K562 (cell line): ENCODE measurements around the gene LMO4. TPM values are rescaled to one million over a fixed set of nuclear protein-coding genes. Genes with fewer than 3 reads are reported as not detected.

Experiments used
- CBFA2T3 ChIP-seq: fragments of 450-650 bp; IDR thresholded peaks from 2 replicates; pipeline ENCODE4 v1.6.1; 2017
- DMBX1 ChIP-seq: fragments of 250-450 bp; sonication (Bioruptor Pico); IDR thresholded peaks from 2 replicates; pipeline ENCODE4 v1.8.0; 2022; ENCODE audit warnings: inconsistent platforms, mild to moderate bottlenecking, moderate library complexity, borderline replicate concordance
- GABPB2 ChIP-seq: fragments of 250-450 bp; sonication (Bioruptor Pico); conservative IDR thresholded peaks from 2 replicates; pipeline ENCODE4 v1.5.1; 2021; ENCODE audit warnings: mild to moderate bottlenecking
- KLF16 ChIP-seq: IDR thresholded peaks from 2 replicates; pipeline ENCODE4 v1.6.1; 2016; ENCODE audit warnings: antibody characterized with exemption
- MCM5 ChIP-seq: fragments of 450-650 bp; IDR thresholded peaks from 2 replicates; pipeline ENCODE4 v1.6.1; 2016; ENCODE audit warnings: low read depth
- MYBL2 ChIP-seq, 2 experiments: fragments of 450-650 bp in 1 of 2; sonication (generic) in 1 of 2; formaldehyde crosslinking in 1 of 2; IDR thresholded peaks; 2 replicates each; pipeline versions ENCODE4 v1.6.1 to v1.8.1; 2017 to 2022; ENCODE audit warnings: borderline replicate concordance in 1 of 2, inconsistent platforms in 1 of 2, low read depth in 1 of 2, mild to moderate bottlenecking in 1 of 2, missing genetic modification reagents in 1 of 2, moderate library complexity in 1 of 2
- PTRF ChIP-seq: fragments of 450-650 bp; IDR thresholded peaks from 2 replicates; pipeline ENCODE4 v1.6.1; 2016; ENCODE audit warnings: mild to moderate bottlenecking, missing genetic modification characterization, missing compliant biosample characterization
- SOX6 ChIP-seq: fragments of 450-650 bp; IDR thresholded peaks from 2 replicates; pipeline ENCODE4 v1.6.1; 2014; ENCODE audit warnings: mild to moderate bottlenecking
- STAG1 ChIP-seq: sonication (generic); formaldehyde crosslinking; IDR thresholded peaks from 2 replicates; pipeline ENCODE4 v1.5.0; 2020; ENCODE audit warnings: missing genetic modification reagents, borderline replicate concordance
- TGIF2 ChIP-seq: sonication (generic); formaldehyde crosslinking; IDR thresholded peaks from 2 replicates; pipeline ENCODE4 v1.8.1; 2022; ENCODE audit warnings: mild to moderate bottlenecking, missing genetic modification reagents, moderate library complexity
- U2AF1 ChIP-seq: fragments of 200-400 bp; formaldehyde crosslinking; optimal IDR thresholded peaks from 2 replicates; pipeline ENCODE3; 2017; ENCODE audit warnings: mild to moderate bottlenecking, low read depth, low read length, moderate library complexity
- ZNF282 ChIP-seq: sonication (generic); formaldehyde crosslinking; IDR thresholded peaks from 2 replicates; pipeline ENCODE4 v1.8.1; 2023; ENCODE audit warnings: missing genetic modification reagents
- ZNF77 ChIP-seq: fragments of 250-450 bp; sonication (Bioruptor Pico); IDR thresholded peaks from 2 replicates; pipeline ENCODE4 v1.5.0; 2020
- polyA plus RNA-seq, 8 experiments: library from polyadenylated mRNA; depleted of rRNA in 4 of 8; stranded (reverse) in 5 of 8; unstranded in 3 of 8; fragments of >200 nt; fragmentation: Nextera tagmentation in 2 of 8; fragmentation: Illumina TruSeq in 1 of 8; extraction: Ambion mirVana in 2 of 8; extraction: Trizol in 1 of 8; gene quantifications; 2 replicates each; pipeline versions ENCODE4 v1.2.1 to v1.2.3, GENCODE V29; 2011 to 2014; ENCODE audit warnings: inconsistent platforms in 1 of 8, missing spikeins in 1 of 8
- total RNA-seq, 7 experiments: library from RNA; depleted of rRNA in 6 of 7; stranded (reverse); fragments of >200 nt in 6 of 7; fragmentation: Illumina TruSeq in 2 of 7; extraction: Trizol in 2 of 7; gene quantifications; 2 replicates each; pipeline versions ENCODE4 v1.2.1 to v1.2.3, GENCODE V29; 2011 to 2021; ENCODE audit warnings: low replicate concordance in 1 of 7
- TF ChIP-seq, protein P1 (sequence below): fragments of 450-650 bp; IDR thresholded peaks from 2 replicates; pipeline ENCODE4 v1.7.0; 2016; ENCODE audit warnings: borderline replicate concordance
- TF ChIP-seq, protein P2 (sequence below): sonication (generic); formaldehyde crosslinking; IDR thresholded peaks from 2 replicates; pipeline ENCODE4 v1.8.1; 2023; ENCODE audit warnings: mild to moderate bottlenecking, missing genetic modification reagents
- TF ChIP-seq, protein P3 (sequence below), 2 experiments: IDR thresholded peaks; 2 replicates each; pipeline ENCODE4 v1.6.1; 2011; ENCODE audit warnings: borderline replicate concordance in 1 of 2, control low read depth in 1 of 2, low read depth in 1 of 2, low read length in 1 of 2, mild to moderate bottlenecking in 1 of 2, mixed read lengths in 1 of 2, moderate library complexity in 1 of 2; ENCODE audit not compliant: insufficient read depth in 1 of 2, insufficient read length in 1 of 2, poor library complexity in 1 of 2, severe bottlenecking in 1 of 2; ENCODE audit errors: extremely low read depth in 1 of 2
- TF ChIP-seq, protein P4 (sequence below): fragments of 250-450 bp; sonication (Bioruptor Pico); IDR thresholded peaks from 2 replicates; pipeline ENCODE4 v1.5.0; 2021
- TF ChIP-seq, protein P5 (sequence below): fragments of 200-800 bp; sonication (Bioruptor generic); IDR thresholded peaks from 2 replicates; pipeline ENCODE4 v1.6.1; 2017; ENCODE audit warnings: missing genetic modification characterization, missing compliant biosample characterization

Gene LMO4
- total and polyA plus RNA-seq, 9 of the 15 experiments (the other 6 are each of a cell fraction or from before 2014, with no cell fraction given), result 3.1 to 35.3 (median 22.4) TPM

DNA sequence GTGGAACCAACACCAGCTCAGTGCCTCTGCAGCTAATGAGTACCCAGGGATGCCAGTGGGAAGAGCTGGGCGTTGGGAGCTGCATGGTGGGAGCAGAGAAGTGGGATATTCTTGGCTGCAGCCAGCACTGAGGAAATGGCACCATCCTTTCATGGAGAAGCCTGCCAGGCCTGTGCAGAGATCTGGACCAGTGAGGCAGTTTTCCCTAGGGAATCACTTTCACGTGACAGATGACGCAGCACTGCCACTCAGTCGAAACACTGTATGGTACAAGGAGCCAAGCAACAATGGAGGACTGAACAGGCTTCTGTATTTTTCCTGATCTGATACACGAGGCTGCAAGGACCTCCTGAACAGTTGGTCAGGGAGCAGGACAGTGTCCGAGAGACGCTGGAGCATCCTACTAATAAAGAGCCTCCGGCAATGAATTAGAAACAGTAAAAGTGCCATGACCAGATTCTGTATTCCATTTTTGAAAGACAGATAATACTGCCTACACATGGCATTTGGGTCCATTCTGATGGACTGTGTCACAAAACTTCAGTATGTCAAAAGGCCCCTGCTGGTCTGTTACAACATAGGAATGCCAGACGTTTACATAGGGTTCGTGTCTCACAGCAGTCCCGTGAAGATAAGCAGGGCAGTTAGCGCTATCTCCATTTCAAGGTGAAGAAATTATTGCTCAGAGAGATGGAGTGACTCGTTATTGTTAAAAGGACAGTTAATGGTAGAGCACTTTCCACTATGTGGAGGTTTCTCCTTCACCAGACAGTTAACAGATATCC, 44.0 kb upstream of the LMO4 start (continued):
- TF ChIP-seq, protein P1, sequence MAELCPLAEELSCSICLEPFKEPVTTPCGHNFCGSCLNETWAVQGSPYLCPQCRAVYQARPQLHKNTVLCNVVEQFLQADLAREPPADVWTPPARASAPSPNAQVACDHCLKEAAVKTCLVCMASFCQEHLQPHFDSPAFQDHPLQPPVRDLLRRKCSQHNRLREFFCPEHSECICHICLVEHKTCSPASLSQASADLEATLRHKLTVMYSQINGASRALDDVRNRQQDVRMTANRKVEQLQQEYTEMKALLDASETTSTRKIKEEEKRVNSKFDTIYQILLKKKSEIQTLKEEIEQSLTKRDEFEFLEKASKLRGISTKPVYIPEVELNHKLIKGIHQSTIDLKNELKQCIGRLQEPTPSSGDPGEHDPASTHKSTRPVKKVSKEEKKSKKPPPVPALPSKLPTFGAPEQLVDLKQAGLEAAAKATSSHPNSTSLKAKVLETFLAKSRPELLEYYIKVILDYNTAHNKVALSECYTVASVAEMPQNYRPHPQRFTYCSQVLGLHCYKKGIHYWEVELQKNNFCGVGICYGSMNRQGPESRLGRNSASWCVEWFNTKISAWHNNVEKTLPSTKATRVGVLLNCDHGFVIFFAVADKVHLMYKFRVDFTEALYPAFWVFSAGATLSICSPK, result no peak
- no peak for TF ChIP-seq STAG1 (CRISPR knock-in tag)
- TF ChIP-seq, protein P2, sequence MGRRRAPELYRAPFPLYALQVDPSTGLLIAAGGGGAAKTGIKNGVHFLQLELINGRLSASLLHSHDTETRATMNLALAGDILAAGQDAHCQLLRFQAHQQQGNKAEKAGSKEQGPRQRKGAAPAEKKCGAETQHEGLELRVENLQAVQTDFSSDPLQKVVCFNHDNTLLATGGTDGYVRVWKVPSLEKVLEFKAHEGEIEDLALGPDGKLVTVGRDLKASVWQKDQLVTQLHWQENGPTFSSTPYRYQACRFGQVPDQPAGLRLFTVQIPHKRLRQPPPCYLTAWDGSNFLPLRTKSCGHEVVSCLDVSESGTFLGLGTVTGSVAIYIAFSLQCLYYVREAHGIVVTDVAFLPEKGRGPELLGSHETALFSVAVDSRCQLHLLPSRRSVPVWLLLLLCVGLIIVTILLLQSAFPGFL (CRISPR knock-in tag), result no peak
- TF ChIP-seq MCM5, result no peak
- peak; percentile 38; the same call in 1 of the 2 replicates for TF ChIP-seq SOX6
- no peak for TF ChIP-seq ZNF282 (CRISPR knock-in tag)
- no peak for TF ChIP-seq GABPB2 (CRISPR knock-in tag)
- no peak for TF ChIP-seq TGIF2 (CRISPR knock-in tag)
- TF ChIP-seq, protein P3, sequence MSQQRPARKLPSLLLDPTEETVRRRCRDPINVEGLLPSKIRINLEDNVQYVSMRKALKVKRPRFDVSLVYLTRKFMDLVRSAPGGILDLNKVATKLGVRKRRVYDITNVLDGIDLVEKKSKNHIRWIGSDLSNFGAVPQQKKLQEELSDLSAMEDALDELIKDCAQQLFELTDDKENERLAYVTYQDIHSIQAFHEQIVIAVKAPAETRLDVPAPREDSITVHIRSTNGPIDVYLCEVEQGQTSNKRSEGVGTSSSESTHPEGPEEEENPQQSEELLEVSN (IDR thresholded peaks at IDR 0.05; ENCODE audit: borderline replicate concordance in 1 of 2, extremely low read depth in 1 of 2, insufficient read depth in 1 of 2, insufficient read length in 1 of 2, low read depth in 1 of 2, low read length in 1 of 2, poor library complexity in 1 of 2, severe bottlenecking in 1 of 2), result no peak
- TF ChIP-seq, protein P4, sequence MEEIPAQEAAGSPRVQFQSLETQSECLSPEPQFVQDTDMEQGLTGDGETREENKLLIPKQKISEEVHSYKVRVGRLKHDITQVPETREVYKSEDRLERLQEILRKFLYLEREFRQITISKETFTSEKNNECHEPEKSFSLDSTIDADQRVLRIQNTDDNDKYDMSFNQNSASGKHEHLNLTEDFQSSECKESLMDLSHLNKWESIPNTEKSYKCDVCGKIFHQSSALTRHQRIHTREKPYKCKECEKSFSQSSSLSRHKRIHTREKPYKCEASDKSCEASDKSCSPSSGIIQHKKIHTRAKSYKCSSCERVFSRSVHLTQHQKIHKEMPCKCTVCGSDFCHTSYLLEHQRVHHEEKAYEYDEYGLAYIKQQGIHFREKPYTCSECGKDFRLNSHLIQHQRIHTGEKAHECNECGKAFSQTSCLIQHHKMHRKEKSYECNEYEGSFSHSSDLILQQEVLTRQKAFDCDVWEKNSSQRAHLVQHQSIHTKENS (CRISPR knock-in tag), result no peak
- TF ChIP-seq DMBX1 (CRISPR knock-in tag), result no peak
- TF ChIP-seq KLF16, result peak; percentile 22; the same call in 1 of the 2 replicates
- no peak for TF ChIP-seq MYBL2 (IDR thresholded peaks at IDR 0.05; ENCODE audit: low read depth)
- TF ChIP-seq MYBL2 (CRISPR knock-in tag; IDR thresholded peaks at IDR 0.05; ENCODE audit: borderline replicate concordance), result no peak
- no peak for TF ChIP-seq U2AF1
- peak; percentile 67 for TF ChIP-seq CBFA2T3
- no peak for TF ChIP-seq ZNF77 (CRISPR knock-in tag)
- TF ChIP-seq, protein P5, sequence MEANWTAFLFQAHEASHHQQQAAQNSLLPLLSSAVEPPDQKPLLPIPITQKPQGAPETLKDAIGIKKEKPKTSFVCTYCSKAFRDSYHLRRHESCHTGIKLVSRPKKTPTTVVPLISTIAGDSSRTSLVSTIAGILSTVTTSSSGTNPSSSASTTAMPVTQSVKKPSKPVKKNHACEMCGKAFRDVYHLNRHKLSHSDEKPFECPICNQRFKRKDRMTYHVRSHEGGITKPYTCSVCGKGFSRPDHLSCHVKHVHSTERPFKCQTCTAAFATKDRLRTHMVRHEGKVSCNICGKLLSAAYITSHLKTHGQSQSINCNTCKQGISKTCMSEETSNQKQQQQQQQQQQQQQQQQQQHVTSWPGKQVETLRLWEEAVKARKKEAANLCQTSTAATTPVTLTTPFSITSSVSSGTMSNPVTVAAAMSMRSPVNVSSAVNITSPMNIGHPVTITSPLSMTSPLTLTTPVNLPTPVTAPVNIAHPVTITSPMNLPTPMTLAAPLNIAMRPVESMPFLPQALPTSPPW (CRISPR knock-in tag), result no peak
- no peak for TF ChIP-seq PTRF (tag)
